Activated T-cell treated with anti-CD3 and anti-CD28 coated beads for 4 hours (primary cell): Measurements from ENCODE around the gene PRDM5.

Experiments
- DNase-seq: peaks from one replicate; pipeline ENCODE4 v3.0.0-alpha.2; 2020

Gene PRDM5

DNA sequence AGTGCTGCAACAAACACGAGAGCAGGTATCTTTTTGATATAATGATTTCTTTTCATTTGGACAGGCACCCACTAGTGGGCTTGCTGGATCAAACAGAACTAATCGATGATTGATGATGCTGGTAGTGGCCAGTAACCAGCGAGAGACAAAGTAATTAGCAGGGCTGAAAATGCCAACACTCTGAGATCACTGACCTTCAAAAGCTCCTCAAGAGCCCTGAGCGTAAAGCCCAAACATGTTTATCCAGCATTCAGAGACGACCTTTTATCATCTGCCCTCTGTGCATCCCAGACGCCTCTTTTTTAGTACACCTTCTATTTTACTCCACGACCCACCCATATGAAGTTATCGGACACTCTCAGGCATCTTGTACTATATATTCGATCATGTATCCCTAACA, 186.2 kb downstream of the PRDM5 start:
- DNase-seq, result no peak

DNA sequence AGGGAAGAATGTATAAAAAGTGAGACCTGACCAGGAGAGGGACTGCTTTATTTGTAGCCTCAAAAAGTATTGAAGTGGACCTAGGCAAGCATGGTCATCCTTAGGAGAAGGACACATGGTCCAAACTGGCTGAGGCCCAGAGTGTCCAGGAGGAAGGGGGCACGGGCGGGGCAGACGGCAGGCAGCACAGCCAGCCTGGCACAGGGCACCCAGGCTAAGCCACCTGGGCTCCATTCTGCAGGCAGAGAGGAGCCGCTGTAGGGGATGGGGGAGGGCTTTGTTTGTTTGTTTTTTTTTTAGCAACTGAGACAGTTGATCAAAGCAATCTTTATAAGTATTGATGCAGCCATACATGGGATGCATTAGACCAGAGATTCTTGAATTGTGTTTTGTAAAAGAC, 188.6 kb downstream of the PRDM5 start:
- no peak for DNase-seq

DNA sequence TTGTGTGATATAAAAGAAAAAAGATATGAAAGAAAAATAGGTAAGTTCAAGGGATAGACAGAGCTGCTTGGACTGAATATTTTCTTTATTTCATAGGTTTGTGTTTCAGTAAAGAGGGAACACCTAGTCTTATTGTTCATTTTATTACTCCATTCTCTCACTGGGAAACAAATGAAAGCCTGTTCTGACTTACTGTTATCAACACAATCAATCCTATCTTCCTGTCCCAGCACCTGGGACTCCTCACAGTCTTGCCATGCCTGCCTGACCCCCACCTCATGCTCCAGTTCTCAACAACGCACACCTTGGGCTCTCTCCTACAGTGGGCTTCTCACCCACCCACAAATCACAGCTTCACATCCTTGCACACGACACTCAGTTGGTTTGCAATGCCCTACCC, 189.5 kb downstream of the PRDM5 start:
- DNase-seq, result no peak

DNA sequence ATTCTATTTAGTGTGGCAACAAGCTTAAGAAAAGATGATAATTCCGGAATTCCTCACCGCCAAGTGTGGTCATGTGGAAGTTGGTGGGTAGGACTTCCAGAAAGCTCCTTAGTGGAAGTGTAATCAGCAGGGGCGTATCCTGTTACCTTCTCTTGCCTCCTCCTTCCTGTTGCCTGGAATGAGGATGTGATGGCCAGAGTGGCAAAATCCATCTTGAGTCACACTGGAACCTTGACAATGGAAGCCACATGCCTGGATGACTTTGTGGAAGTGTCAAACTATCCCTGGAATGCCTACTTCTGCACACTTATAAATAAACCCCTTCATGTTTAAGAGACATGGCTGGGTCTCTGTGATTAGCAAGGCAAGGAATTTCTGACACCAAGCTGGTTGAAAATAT, 191.0 kb downstream of the PRDM5 start:
- DNase-seq, result no peak

DNA sequence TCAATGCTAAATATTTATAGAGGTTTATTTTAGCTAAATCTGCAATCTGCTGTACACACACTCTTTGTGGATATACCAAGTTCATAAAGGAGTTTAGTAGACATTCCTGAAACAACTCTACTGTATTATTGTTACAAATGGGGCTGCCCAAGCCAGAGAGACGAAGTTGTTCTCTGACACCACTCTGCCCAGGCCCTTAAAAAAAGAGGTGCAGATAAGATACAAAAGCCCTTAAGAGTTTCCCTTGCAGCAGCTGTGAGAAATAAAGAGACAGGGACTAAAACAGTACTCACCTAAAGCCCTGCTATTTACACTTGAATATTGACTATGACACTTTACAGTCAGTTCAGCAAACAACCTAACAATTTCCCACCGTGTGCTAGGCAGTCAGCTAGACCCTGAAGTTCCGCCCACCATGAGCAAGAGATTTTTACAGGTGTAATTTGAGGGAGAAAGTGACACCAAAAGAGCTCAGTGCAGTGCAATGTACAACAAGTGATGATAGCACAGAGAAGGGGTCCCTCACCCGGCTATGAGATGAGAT, 191.7 kb downstream of the PRDM5 start:
- DNase-seq, result no peak

DNA sequence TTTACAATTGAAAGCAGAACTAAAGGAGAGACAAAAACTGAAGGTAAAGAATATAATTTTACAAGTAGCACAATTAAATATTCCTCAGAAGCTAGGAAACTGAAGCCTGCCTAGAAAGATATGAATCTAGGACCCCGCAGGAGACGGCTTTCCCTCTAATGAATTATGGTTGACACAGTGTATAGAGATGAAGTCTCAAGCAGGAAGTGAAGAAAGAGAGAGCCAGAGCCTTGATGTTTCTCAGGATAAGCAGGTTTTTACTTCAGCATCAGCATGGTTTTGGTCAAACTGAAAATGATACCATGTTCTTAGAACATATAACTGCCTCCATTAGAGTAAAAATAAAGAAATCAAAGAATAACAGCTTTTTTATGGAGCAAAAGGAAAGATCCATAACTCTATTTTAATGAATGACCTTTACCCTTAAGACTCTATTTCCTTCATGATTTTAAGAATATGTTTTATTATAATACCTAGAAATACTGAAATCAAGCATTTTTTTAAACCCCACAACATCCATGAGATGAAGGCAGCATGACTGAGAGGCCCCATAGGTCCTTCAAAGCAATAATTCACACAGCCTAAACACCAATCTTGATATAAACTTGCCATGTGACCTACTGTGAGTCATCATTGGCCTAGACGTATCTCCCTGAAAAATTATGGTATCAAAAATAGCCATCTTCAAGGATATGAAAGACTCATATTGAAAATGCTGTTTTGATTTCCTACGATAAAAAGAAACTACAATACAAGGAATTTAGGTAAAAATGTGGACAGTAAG, 193.4 kb downstream of the PRDM5 start:
- no peak for DNase-seq

DNA sequence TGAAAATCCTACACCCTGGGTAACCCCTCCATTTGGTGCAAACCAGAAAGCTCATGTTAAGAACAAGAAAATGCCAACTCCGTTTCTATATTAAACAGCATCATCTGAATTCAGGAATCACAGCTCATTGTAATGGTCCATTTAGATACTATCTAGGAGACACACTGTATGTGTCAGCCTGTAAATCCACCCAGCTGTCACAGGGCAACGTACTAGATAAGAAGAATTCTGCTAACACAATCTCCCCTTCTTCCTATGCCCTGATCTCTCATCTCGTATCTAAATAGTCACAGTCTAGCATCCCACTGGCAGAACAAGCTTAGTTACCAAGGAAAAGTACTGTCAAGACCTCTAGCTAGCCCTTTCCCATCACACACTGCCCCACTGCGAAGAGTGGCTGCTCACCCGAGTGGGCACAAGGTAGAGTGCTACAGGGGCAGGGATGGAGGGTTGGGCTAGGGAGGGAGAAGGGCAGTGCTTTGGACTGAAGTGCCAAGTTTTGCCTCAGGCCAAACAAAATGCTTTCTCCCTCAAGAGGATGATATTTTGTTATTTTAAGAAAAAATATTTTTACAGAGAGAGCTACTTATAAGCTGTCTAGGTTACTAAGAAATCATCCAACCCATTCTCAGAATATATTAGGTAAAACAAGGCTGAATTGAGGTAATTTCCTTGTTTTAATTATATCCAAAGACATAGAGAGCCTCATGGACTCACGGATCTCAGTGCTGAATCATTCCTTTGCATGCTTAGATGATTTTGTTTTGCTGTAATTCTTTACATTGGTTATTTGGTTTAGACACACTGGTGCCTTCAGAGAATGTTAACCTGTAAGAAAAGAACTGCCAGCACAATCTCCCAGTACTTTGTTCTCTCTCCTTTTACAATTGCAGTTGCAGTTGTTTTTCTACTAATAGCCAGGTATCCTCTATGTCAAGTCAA, 196.6 kb downstream of the PRDM5 start:
- no peak for DNase-seq

DNA sequence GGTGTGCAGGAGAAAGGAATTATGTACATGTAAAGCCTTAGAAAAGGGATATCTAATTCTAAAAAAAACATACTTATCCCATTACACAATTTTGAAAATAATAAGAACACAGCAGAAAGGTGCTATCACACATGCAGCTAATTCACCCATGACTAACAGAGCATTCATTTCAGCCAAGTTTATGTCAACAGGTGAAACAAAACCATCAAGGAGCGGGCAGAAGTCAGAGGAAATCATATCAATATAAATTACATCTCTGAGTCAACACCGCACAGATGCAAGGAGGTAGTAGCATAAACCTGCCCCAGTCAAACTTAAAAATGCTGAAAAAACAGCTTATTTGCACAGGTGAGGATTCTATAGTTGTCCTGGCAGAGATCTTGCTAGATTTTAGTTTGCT, 197.9 kb downstream of the PRDM5 start:
- DNase-seq, result no peak

DNA sequence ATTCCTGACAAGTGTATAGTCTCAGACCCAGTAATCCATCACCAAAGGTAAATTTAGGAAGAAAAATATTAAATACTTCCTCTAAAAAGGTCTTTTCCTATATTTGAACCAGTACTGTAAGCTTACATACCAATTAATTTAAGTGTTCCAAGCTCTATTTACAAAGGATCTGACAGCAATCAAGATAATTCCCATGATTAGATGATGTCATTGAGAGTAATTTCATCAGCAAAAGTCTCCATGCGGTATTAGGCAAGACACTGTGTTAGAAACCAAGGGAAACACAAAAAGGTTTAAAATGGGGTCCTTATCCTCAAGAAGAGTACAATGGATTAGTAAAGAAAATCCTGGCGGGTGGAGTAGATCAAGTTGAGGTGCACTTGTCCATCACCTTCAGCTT, 198.5 kb downstream of the PRDM5 start:
- no peak for DNase-seq

DNA sequence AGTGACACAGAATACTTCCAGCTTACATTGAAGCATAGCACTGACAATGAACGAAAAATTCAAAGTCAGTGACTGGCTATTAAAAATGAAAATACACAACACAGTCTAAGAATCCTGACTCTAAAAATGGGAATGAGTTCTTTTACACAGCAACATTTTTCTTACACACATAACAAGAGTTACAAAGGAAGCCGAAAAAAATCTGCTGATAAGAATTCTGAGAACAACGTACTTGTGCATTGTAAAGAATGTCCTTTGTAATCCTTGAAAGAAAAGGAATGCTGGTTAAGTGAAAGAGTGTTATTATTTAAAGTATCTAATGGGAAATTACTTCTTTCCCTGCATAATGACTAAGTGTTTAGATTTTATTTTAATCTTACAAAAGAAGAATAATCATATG, 199.4 kb downstream of the PRDM5 start:
- DNase-seq, result no peak

DNA sequence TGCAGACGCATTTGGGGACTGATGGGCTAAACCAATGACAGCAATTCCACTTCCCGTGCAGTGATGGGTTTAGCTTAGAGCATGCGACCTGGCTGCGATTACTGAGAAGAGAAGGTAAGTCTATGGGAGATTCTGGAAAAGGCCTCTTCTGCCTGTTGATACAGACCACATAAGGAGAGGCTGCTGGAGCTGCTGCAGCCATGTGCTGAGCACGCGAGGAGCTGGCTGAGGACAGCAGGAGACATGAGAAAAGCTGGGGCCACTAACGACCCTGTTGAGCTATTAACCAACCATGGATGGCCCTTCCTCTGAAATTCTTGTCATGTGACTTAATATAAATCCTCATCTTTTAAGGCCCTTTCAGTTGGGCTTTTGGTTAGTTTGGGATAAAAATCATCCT, 199.9 kb downstream of the PRDM5 start:
- DNase-seq, result no peak

DNA sequence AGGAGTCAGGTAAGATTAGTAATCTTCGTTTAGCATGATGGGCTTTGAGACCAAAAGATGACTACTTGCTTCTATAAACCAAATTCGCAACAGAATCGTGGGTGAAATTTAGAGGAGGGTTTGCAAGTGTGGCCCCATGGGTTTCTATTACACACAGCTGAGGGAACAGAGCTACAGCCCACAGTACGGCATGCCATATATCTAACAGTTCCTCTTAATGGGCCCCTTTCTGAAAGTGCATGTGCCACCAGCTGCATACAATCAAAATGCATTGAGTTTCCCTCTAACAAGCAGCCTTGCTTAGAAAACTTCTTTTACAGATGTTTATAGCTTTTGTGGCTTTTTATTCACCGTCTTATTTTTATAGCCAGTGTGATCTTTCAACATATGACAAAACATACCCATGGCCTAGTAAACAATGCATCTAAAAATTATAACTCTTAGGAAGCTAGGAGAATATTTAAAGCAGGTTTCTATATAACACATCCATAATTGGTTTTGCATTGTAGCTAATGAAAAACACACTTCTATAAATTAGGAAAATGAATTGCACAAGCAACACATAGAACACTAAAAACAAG, 202.1 kb downstream of the PRDM5 start:
- no peak for DNase-seq

DNA sequence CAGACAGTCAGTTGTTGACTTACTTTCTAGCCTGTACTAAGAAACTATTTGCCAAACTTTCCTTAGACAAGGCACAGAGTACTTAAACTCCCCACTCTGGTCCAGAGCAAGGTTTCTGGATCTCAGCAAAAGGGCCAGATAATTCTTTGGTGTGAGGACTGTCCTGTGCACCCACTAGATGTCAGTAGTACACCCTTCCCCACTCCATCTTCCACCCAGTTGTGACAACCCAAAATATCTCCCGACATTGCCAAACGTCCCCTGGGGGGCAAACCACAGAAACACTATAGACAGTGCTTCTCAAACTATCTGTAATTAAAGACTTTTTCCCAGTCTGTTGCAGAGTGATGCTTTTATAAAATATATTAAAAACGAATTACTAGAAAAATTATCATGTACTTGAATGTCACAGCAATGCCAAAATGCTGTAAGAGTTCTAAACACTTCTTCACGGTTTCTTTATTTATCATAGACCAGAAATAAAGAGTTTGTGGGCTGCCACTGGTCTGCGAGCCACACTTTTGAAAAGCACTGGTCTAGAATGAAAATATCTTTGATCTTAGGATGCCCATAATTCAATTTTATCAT, 203.5 kb downstream of the PRDM5 start:
- no peak for DNase-seq

DNA sequence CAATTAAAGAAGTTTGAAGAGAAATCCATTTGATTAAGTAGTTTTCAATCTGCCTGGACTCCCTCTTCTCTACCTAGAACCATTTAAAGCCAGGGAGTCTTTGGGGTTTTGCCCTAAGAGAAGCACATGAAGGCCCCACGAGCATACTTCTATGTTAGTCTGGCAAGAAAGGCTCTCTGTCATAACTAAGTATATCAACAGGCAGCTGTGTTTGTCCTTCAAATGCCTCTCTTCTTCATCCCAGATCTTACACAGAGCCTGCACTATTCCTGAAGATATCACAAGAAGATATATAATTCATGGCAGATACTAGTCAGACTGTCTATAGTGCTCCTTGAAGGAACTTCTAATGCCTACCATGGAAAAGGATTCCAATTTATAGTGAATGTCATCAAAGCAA, 206.2 kb downstream of the PRDM5 start:
- DNase-seq, result no peak

DNA sequence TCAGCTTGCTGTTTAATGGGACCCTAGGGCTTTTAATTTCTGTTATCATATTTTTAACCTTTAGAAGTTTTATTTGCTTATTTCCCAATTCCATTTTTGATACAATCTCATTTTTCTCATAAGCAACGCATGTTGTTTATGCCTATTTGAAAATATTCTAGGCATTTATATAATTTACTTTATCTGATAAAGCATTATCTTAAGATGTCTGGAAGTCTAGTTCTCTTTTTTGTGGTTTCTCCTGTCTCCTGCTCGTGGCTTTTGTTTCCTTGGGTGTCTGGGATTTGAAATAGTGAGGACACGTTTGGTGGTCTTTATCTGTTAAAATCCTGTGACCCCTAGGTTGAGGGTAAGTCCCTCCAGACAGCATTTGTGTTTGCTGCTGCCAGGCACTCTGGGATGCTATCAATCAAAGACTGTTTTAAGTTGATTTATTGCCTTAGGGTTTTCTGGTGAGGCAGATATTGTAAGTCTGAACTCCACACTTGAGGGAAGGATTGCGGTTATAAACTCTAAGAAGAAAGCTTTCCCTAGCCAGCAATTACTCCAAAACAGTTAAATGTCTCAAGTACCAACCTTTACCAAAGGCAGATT, 208.0 kb downstream of the PRDM5 start:
- no peak for DNase-seq

DNA sequence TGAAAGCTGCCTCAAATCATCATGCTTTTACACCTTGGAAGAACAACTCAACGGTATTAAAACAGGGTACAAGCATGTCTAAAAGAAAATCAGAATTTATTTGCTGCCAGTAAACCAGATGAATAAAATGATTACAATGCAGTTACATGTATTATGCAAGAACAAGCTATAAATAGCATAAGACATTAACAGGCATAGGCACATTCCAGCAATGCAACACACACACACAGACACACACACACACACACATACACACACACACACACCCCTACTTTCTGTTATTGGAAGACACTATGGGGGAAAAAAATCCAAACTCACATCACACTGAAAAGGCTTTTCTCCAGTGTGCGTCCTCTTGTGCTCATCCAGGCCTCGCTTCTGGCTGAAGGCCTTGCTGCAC, 212.5 kb downstream of the PRDM5 start:
- no peak for DNase-seq

DNA sequence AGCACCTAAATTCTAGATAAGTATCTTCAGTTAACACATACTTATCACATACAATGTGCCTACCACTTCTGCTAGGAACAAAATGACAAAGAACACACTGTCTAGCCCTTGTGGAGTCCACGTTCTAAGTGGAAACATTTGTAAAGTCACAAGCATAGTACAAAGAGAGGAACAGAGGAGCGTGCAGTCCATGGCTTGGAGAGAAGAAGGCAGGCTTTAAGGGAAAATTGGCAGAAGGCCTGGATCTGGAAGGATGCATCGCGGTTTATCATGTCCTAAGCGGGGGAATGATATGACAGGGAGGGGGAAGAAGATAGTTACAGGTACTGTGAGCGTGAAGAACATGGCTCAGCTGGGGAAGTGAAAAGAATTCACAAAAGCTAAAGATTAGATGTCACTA, 218.0 kb downstream of the PRDM5 start:
- no peak for DNase-seq

DNA sequence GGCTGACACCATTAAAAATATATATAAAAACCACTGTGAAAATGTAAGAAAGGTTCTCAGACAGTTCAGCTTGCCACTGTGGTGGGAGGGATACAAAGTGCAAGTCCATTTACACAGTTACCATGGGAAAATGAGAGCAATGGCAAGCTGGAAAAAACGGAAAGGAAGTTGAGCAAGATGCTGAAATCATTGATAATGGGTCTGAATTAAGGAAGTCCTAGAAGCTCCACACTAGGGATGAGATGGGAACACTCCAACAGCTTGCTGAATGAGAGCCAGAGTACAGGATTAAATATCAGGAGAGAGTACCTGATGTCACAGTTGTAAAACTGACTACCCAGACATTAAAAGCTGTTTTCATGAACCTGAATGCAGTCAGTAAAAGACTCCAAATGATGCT, 218.6 kb downstream of the PRDM5 start:
- DNase-seq, result no peak

DNA sequence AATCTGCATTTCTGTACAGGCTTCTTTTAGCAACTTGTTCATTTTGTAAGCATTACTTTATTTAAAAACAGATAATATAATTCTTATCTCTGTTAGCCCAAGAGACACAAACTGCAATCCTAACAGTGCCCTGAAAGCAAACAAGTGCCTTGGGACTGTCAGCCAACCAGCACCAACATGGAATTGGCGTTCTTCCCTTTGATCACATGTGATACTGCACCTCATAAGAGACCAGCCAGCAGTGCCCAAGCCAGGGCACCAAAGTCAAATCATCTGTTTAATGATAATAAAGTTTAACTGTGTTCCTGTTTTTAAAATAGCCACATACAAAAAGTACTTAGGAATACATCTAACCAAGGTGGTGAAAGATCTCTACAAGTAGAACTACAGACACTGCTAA, 223.2 kb downstream of the PRDM5 start:
- no peak for DNase-seq

DNA sequence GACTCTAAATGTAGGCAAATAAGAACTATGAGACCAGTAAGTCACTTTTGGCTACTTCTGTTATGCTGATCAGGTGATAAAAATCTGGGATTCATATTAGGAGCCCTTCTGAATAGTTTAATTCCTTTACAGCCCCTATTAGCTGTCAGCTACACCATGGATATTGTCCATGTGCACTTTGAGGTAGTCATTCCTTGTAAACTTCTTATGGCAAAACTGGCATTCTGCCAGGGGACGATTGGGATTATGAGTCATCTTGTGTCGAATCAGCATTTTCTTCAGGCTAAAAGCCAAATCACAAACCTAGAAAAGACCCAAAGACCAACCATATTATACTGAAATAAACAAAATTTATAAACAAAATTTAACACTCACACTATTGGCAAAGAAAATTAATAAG, 227.6 kb downstream of the PRDM5 start:
- no peak for DNase-seq

DNA sequence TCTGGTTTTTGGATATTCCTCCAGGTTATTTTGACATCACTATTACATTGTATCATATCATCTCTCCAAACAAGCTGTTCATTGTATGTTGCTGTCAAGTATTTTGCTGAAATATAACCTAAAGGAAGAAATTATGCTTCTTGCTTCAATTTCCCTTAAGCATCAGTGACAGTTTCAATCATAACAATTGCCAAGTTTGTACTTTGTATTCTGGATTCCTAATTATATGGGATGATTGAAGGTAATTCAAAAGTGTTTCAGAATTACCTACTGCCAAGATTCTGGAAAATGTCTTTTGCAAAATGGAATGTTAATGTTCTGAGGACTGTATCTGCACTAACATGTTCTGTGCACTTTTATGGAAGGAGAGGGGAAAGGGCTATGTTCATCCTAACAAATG, 228.7 kb downstream of the PRDM5 start:
- DNase-seq, result no peak

DNA sequence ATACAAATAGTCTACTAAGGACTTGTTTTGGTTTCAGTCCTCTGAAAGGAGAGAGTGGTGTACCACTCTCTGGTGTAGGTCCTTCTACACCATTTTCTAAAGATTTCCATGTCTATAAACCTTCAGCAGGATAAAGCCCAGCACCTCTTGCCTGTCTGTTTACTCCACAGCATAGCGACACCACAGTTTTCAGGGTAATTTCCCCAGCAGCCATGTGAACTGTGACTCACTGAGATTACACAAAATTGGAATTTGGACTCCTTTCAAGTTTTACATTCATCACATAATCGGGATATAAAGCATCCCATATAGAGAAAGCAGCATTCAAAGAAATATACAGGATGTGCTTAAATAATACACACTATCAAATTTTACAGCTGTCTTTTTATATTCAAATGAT, 229.6 kb downstream of the PRDM5 start:
- DNase-seq, result no peak

DNA sequence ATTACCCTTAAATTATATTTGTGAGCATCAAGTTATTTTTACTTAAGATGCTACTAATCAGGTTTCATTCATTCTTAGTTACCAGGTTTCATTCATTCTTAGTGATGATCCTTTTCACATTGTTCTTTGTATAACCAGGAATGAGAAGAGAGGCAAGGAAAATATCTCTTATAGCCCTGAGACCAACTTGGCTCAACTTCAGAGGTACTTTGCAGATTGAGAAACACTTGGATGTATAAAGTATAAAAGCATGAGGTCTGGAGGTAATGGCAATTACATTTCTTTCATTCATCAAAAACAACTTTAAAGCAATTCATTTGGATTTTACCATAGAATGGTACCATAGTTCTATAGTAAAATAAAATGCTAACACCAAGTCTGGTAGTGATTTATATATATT, 231.0 kb downstream of the PRDM5 start:
- DNase-seq, result no peak
